Endodermal cell (in vitro differentiated cells): ENCODE measurements around the gene ARAP3. TPM values are rescaled to one million over a fixed set of nuclear protein-coding genes. Genes with fewer than 3 reads are reported as not detected.

Source experiments
- DNase-seq: peaks from one replicate; pipeline ENCODE4 v3.0.0-alpha.2; 2017
- H3K27ac ChIP-seq: 2 replicates; pipeline ENCODE4 v1.5.1; 2013; ENCODE audit warnings: mild to moderate bottlenecking, low read depth, low read length, moderate library complexity
- H3K27me3 ChIP-seq: 2 replicates; pipeline ENCODE4 v1.6.1; 2013; ENCODE audit warnings: mild to moderate bottlenecking, low read length, moderate library complexity; ENCODE audit not compliant: insufficient read depth, control insufficient read depth, poor library complexity, severe bottlenecking
- H3K36me3 ChIP-seq: 2 replicates; pipeline ENCODE4 v1.7.0; 2013; ENCODE audit warnings: mild to moderate bottlenecking, low read length, moderate library complexity; ENCODE audit not compliant: control insufficient read depth, insufficient read depth
- H3K4me1 ChIP-seq: one replicate; pipeline ENCODE4 v1.7.0; 2013; ENCODE audit warnings: low read length; ENCODE audit not compliant: control insufficient read depth, insufficient read depth
- H3K4me3 ChIP-seq: 2 replicates; pipeline ENCODE4 v1.5.1; 2013; ENCODE audit warnings: mild to moderate bottlenecking, low read length, moderate library complexity
- H3K9ac ChIP-seq: 2 replicates; pipeline ENCODE4 v1.6.1; 2013; ENCODE audit warnings: mild to moderate bottlenecking, low read length, moderate library complexity; ENCODE audit not compliant: poor library complexity, severe bottlenecking; ENCODE audit errors: extremely low read depth
- H3K9me3 ChIP-seq: 2 replicates; pipeline ENCODE4 v1.6.1; 2013; ENCODE audit warnings: mild to moderate bottlenecking, low read length, moderate library complexity; ENCODE audit not compliant: control insufficient read depth
- H3K27ac Mint-ChIP-seq: 2 replicates; pipeline ENCODE4 v1.8.0; 2020; ENCODE audit warnings: mixed read lengths
- H3K27me3 Mint-ChIP-seq: 2 replicates; pipeline ENCODE4 v1.8.0; 2021; ENCODE audit warnings: mild to moderate bottlenecking, mixed read lengths; ENCODE audit not compliant: insufficient read depth
- H3K36me3 Mint-ChIP-seq: 2 replicates; pipeline ENCODE4 v1.8.0; 2020; ENCODE audit warnings: low read depth, mixed read lengths
- H3K4me1 Mint-ChIP-seq: 2 replicates; pipeline ENCODE4 v1.8.0; 2020; ENCODE audit warnings: mixed read lengths
- H3K4me3 Mint-ChIP-seq: 2 replicates; pipeline ENCODE4 v1.8.0; 2020; ENCODE audit warnings: mild to moderate bottlenecking, moderate library complexity, mixed read lengths
- H3K9me3 Mint-ChIP-seq: 2 replicates; pipeline ENCODE4 v1.8.0; 2020; ENCODE audit warnings: mild to moderate bottlenecking, mixed read lengths
- CTCF ChIP-seq: fragments of 200-600 bp; sonication (generic); conservative IDR thresholded peaks from 2 replicates; pipeline ENCODE4 v1.5.0; 2021; ENCODE audit warnings: antibody characterized with exemption, mild to moderate bottlenecking
- WGBS, 2 experiments: methylation state at CpG; one replicate each; pipeline versions ENCODE4 v1.1.5 to v1.1.7; 2013; ENCODE audit warnings: missing lambda C conversion rate in 2 of 2, mixed read lengths in 1 of 2; ENCODE audit not compliant: insufficient coverage in 1 of 2, insufficient read length in 1 of 2; 5-methylcytosine and 5-hydroxymethylcytosine counted together
- total RNA-seq, 2 donors: library from RNA; stranded (reverse); fragmentation: NEBNext Ultra II Directional in 1 of 2; extraction: Animal tissue kit (Norgen Biotek cat#: 25700) in 1 of 2; gene quantifications; 2 replicates in 1 of 2; 3 replicates in 1 of 2; pipeline ENCODE4 v1.2.1, GENCODE V29; 2021

Gene ARAP3
- total RNA-seq, 2 donors from 2014 or later, result 32.5 to 41.3 TPM

GRCh38 chr5:141686648-141687416, 4.8 kb upstream of the ARAP3 start:
- Histone ChIP-seq H3K4me1 (peaks cover 7% of the 10 kb centered on the region), H3K9ac (no peak overlapping the region), H3K4me3 (no peak overlapping the region), H3K27me3 (peaks cover 7% of the 10 kb centered on the region), H3K27ac (no peak overlapping the region), H3K9me3 (no peaks in the 10 kb centered on the region), H3K36me3 (no peaks in the 10 kb centered on the region)
- Mint-ChIP-seq H3K9me3 (no peaks in the 10 kb centered on the region), H3K4me1 (peaks cover 2% of the 10 kb centered on the region), H3K27ac (peak overlapping the region; percentile 20), H3K27me3 (peaks cover 27% of the 10 kb centered on the region), H3K4me3 (no peak overlapping the region), H3K36me3 (no peaks in the 10 kb centered on the region)
- TF ChIP-seq CTCF, result no peak
- DNase-seq, result peak; percentile 75
- WGBS, 2 experiments, result 76 to 86% methylated on average over 2 to 3 of the region's 3 CpGs

- no peak for DNase-seq
- Histone ChIP-seq H3K36me3 (no peaks in the 10 kb centered on the region), H3K4me3 (no peak overlapping the region), H3K9ac (no peak overlapping the region), H3K27ac (no peak overlapping the region), H3K9me3 (no peaks in the 10 kb centered on the region), H3K27me3 (no peaks in the 10 kb centered on the region), H3K4me1 (peaks cover 12% of the 10 kb centered on the region)
- Mint-ChIP-seq H3K36me3 (no peaks in the 10 kb centered on the region), H3K9me3 (no peaks in the 10 kb centered on the region), H3K4me3 (no peak overlapping the region), H3K4me1 (peaks cover 12% of the 10 kb centered on the region), H3K27me3 (peaks cover 14% of the 10 kb centered on the region), H3K27ac (no peak overlapping the region)
- TF ChIP-seq CTCF, result no peak
- 85 to 86% methylated on average over 1 of the region's 1 CpG for WGBS, 2 experiments
Measured at GRCh38 chr5:141685591-141685990, 3.6 kb upstream of the ARAP3 start.

- Mint-ChIP-seq H3K27me3 (peaks cover 7% of the 10 kb centered on the region), H3K4me1 (peaks cover 14% of the 10 kb centered on the region), H3K9me3 (no peaks in the 10 kb centered on the region), H3K36me3 (peaks cover 10% of the 10 kb centered on the region), H3K27ac (no peak overlapping the region), H3K4me3 (no peak overlapping the region)
- DNase-seq, result peak; percentile 74
- H3K9me3 ChIP-seq, result no peaks in the 10 kb centered on the region
- H3K36me3 ChIP-seq, result no peaks in the 10 kb centered on the region
- no peak overlapping the region for H3K27ac ChIP-seq
- no peaks in the 10 kb centered on the region for H3K27me3 ChIP-seq
- H3K4me3 ChIP-seq, result no peak overlapping the region
- H3K4me1 ChIP-seq, result peaks cover 12% of the 10 kb centered on the region
- H3K9ac ChIP-seq, result no peak overlapping the region
- TF ChIP-seq CTCF, result no peak
Measured at GRCh38 chr5:141683596-141684141, 1.6 kb upstream of the ARAP3 start.
